K562 (cell line): ENCODE data around the gene CUX1. TPM values are rescaled to one million over a fixed set of nuclear protein-coding genes. Genes with fewer than 3 reads are reported as not detected.
A peak's percentile ranks its signal among the peaks of the same experiment; 100 is the strongest.

Experiments
- ATAC-seq: fragments of 200-7000 bp; cut with Tn5 transposase; 3 replicates; pipeline ENCODE4 v1.9.1; 2020; ENCODE audit warnings: moderate library complexity
- BruUV-seq: library from RNA; stranded (reverse); fragments of 400-500 nt; replicated peaks from 2 replicates; lab custom pipeline; 2021; lab: Mats Ljungman, UMichigan
- CTCF ChIA-PET: fragments of 300-600 bp; formaldehyde crosslinking; extraction: SDS; loops from one replicate; lab custom pipeline; 2021; ENCODE audit warnings: low intra/inter-chr PET ratio; lab: Yijun Ruan, JAX
- POLR2A ChIA-PET: fragments of 300-600, 350-650 bp; sonication (Branson Sonifier 250); formaldehyde crosslinking; extraction: SDS; loops from one replicate; lab custom pipeline; 2021; ENCODE audit warnings: antibody characterized with exemption, inconsistent platforms; lab: Yijun Ruan, JAX
- DNase-seq, 4 experiments: peaks; one replicate each; pipeline versions ENCODE4 v3.0.0 to v3.0.0-alpha.2; 2011 to 2018; ENCODE audit warnings: low spot score in 3 of 4, mixed read lengths in 3 of 4; ENCODE audit errors: extremely low read depth in 1 of 4
- FAIRE-seq: peaks from 2 replicates; lab custom pipeline; 2011; peaks lifted over from hg19 to GRCh38; lab: Jason Lieb, UNC
- H2AFZ ChIP-seq: 2 replicates; pipeline ENCODE4 v1.6.0; 2011; ENCODE audit warnings: low read depth, low read length, control low read depth, inconsistent platforms
- H3K27ac ChIP-seq: fragments of 200-600 bp; 3 replicates; pipeline ENCODE4 v1.8.0; 2011; ENCODE audit warnings: low read depth, mild to moderate bottlenecking, control low read depth, inconsistent platforms, low read length, moderate library complexity, mixed read lengths; ENCODE audit errors: extremely low read depth
- H3K27me3 ChIP-seq, 2 experiments: fragments of 300-600 bp in 1 of 2; 2 replicates in 1 of 2; 3 replicates in 1 of 2; pipeline versions ENCODE4 v1.6.0 to v1.8.0; 2011; ENCODE audit warnings: inconsistent platforms in 2 of 2, low read length in 2 of 2, mild to moderate bottlenecking in 1 of 2, mixed read lengths in 1 of 2, moderate library complexity in 1 of 2; ENCODE audit not compliant: control insufficient read depth in 2 of 2, insufficient read depth in 2 of 2
- H3K36me3 ChIP-seq: fragments of 300-600 bp; 3 replicates; pipeline ENCODE4 v1.8.0; 2011; ENCODE audit warnings: mild to moderate bottlenecking, low read length, inconsistent platforms; ENCODE audit not compliant: control insufficient read depth, insufficient read depth
- H3K4me1 ChIP-seq, 2 experiments: fragments of 200-600 bp in 1 of 2; replicated peaks in 1 of 2; 2 replicates in 1 of 2; 3 replicates in 1 of 2; pipeline versions ENCODE4 v1.5.1 to v1.8.0; 2011; ENCODE audit warnings: inconsistent platforms in 2 of 2, low read length in 2 of 2, mild to moderate bottlenecking in 1 of 2, mixed read lengths in 1 of 2, moderate library complexity in 1 of 2; ENCODE audit not compliant: control insufficient read depth in 2 of 2, insufficient read depth in 2 of 2
- H3K4me2 ChIP-seq: 2 replicates; pipeline ENCODE4 v1.6.1; 2011; ENCODE audit warnings: low read length, control low read depth, inconsistent platforms, mixed read lengths; ENCODE audit not compliant: insufficient read depth
- H3K4me3 ChIP-seq: fragments of 200-600 bp; sonication (generic), shearing (Covaris generic); 2 replicates; pipeline ENCODE4 v1.5.1; 2016; ENCODE audit warnings: control low read depth, inconsistent platforms
- H3K79me2 ChIP-seq: fragments of 200-600 bp; 3 replicates; pipeline ENCODE4 v1.8.0; 2011; ENCODE audit warnings: low read length, inconsistent platforms; ENCODE audit not compliant: control insufficient read depth, insufficient read depth
- H3K9ac ChIP-seq, 2 experiments: 2 replicates each; pipeline versions ENCODE4 v1.6.0 to v1.6.1; 2011; ENCODE audit warnings: low read depth in 2 of 2, low read length in 2 of 2, control low read depth in 1 of 2, inconsistent platforms in 1 of 2, mild to moderate bottlenecking in 1 of 2, mixed read lengths in 1 of 2; ENCODE audit not compliant: insufficient read depth in 1 of 2
- H3K9me1 ChIP-seq: one replicate; pipeline ENCODE4 v1.6.0; 2011; ENCODE audit warnings: inconsistent platforms, mild to moderate bottlenecking, low read length, moderate library complexity; ENCODE audit not compliant: control insufficient read depth, insufficient read depth
- H3K9me3 ChIP-seq: replicated peaks from 2 replicates; pipeline ENCODE4 v1.5.1; 2011; ENCODE audit warnings: low read depth, low read length, inconsistent platforms; ENCODE audit not compliant: control insufficient read depth, insufficient read depth
- H4K20me1 ChIP-seq: replicated peaks from 2 replicates; pipeline ENCODE4 v1.6.1; 2011; ENCODE audit warnings: low read length, inconsistent platforms, mixed read lengths; ENCODE audit not compliant: control insufficient read depth, insufficient read depth
- ATF2 ChIP-seq: sonication (generic); formaldehyde crosslinking; IDR thresholded peaks from 2 replicates; pipeline ENCODE4 v1.8.1; 2022; ENCODE audit warnings: missing genetic modification reagents
- CREB5 ChIP-seq: fragments of 250-450 bp; sonication (Bioruptor Pico); IDR thresholded peaks from 2 replicates; pipeline ENCODE4 v1.5.0; 2020; ENCODE audit warnings: mild to moderate bottlenecking
- ETS2 ChIP-seq: IDR thresholded peaks from 2 replicates; pipeline ENCODE4 v1.6.1; 2016; ENCODE audit warnings: borderline replicate concordance, missing genetic modification characterization, mild to moderate bottlenecking, moderate library complexity, missing compliant biosample characterization; ENCODE audit not compliant: poor library complexity, severe bottlenecking
- ZNF318 ChIP-seq, 2 experiments: fragments of 450-650 bp; IDR thresholded peaks; 2 replicates each; pipeline ENCODE4 v1.6.1; 2016; ENCODE audit warnings: mild to moderate bottlenecking in 2 of 2, borderline replicate concordance in 1 of 2, low read depth in 1 of 2, moderate library complexity in 1 of 2
- ZNF507 ChIP-seq: conservative IDR thresholded peaks from 2 replicates; pipeline ENCODE4 v1.6.1; 2017; ENCODE audit warnings: missing genetic modification characterization, missing compliant biosample characterization
- ZNF77 ChIP-seq: fragments of 250-450 bp; sonication (Bioruptor Pico); IDR thresholded peaks from 2 replicates; pipeline ENCODE4 v1.5.0; 2020
- WGBS: fragments of 100-300 bp; shearing (Covaris generic); methylation state at CpG from one replicate; pipeline ENCODE4 v1.1.6; 2016; ENCODE audit warnings: low coverage, mixed read lengths; ENCODE audit not compliant: insufficient coverage; ENCODE audit errors: missing lambda C conversion rate; 5-methylcytosine and 5-hydroxymethylcytosine counted together
- in situ Hi-C: fragments of 300-500 bp; cut with MboI; formaldehyde crosslinking; loops from 4 replicates; pipeline ENCODE4 v1.15.0; 2018; ENCODE audit warnings: inconsistent platforms, mixed read lengths
- intact Hi-C: fragments of 100-400 bp; cut with micrococcal nuclease; formaldehyde crosslinking; loops from 2 replicates; pipeline ENCODE4 v1.14.2; 2022
- polyA plus RNA-seq, 8 experiments: library from polyadenylated mRNA; depleted of rRNA in 4 of 8; stranded (reverse) in 5 of 8; unstranded in 3 of 8; fragments of >200 nt; fragmentation: Nextera tagmentation in 2 of 8; fragmentation: Illumina TruSeq in 1 of 8; extraction: Ambion mirVana in 2 of 8; extraction: Trizol in 1 of 8; gene quantifications; 2 replicates each; pipeline versions ENCODE4 v1.2.1 to v1.2.3, GENCODE V29; 2011 to 2014; ENCODE audit warnings: inconsistent platforms in 1 of 8, missing spikeins in 1 of 8
- total RNA-seq, 7 experiments: library from RNA; depleted of rRNA in 6 of 7; stranded (reverse); fragments of >200 nt in 6 of 7; fragmentation: Illumina TruSeq in 2 of 7; extraction: Trizol in 2 of 7; gene quantifications; 2 replicates each; pipeline versions ENCODE4 v1.2.1 to v1.2.3, GENCODE V29; 2011 to 2021; ENCODE audit warnings: low replicate concordance in 1 of 7

The CUX1 gene
- total and polyA plus RNA-seq, 9 of the 15 experiments (the other 6 are each of a cell fraction or from before 2014, with no cell fraction given): 3.6 to 55.3 (median 25.2) TPM

- WGBS: 41% methylated on average over 7 of the region's 7 CpGs
- H3K79me2 ChIP-seq: no peaks in the 10 kb centered on the region
- H2AFZ ChIP-seq: no peak overlapping the region
- peak; percentile 74 for FAIRE-seq
- in situ Hi-C loops (no loop called here), intact Hi-C loops (no loop called here)
- peaks cover 5% of the 10 kb centered on the region; the same call in 1 of the 2 replicates for H4K20me1 ChIP-seq
- BruUV-seq: no TSS peak
- ChIA-PET CTCF (no interaction called here), POLR2A (interaction anchor here (0.6 to 1.6 kb wide), 7 partner anchors 8 to 21 kb away, joined by 3 to 6 read pairs (median 4); no protein-coding TSS in a partner anchor)
- peak; percentile 21 for ATAC-seq
- H3K9ac ChIP-seq: no peak overlapping the region
- H3K9me3 ChIP-seq: no peaks in the 10 kb centered on the region
- no peaks in the 10 kb centered on the region for H3K9me1 ChIP-seq
- H3K36me3 ChIP-seq: peaks cover 7% of the 10 kb centered on the region; the same call in 2 of the 3 replicates
- no peaks in the 10 kb centered on the region for H3K27me3 ChIP-seq
- H3K4me2 ChIP-seq: no peak overlapping the region; the same call in 1 of the 2 replicates
- no peak overlapping the region for H3K4me3 ChIP-seq
- peaks cover 18% of the 10 kb centered on the region in 2 experiments for H3K4me1 ChIP-seq
- H3K27ac ChIP-seq: no peak overlapping the region
- DNase-seq: peak in 1 of 4 experiments; percentile 49
- TF ChIP-seq ATF2 (no peak), ZNF507 (tag) (no peak), CREB5 (CRISPR knock-in tag) (no peak), ZNF77 (CRISPR knock-in tag) (no peak), ETS2 (tag) (no peak), ZNF318 (IDR thresholded peaks at IDR 0.05; ENCODE audit: borderline replicate concordance in 1 of 2, low read depth in 1 of 2) (no peak)
Observed at GRCh38 chr7:102251531-102252365, 434.3 kb downstream of the CUX1 start.
